Measurements from ENCODE around the gene SLC4A4.

Gene SLC4A4

GRCh38 chr4:71498625-71499024 is 159.8 kb downstream of the SLC4A4 start:
- H3K27me3 ChIP-seq (ENCODE audit: insufficient read depth, low read length): no peaks in the 10 kb centered on the region
- no peak overlapping the region for H3K9ac ChIP-seq (ENCODE audit: low read length)
- no peak overlapping the region for H2AFZ ChIP-seq (ENCODE audit: low read length)
- H3K36me3 ChIP-seq (ENCODE audit: insufficient read depth, low read length): no peaks in the 10 kb centered on the region
- H3K9me2 ChIP-seq (ENCODE audit: low read depth, low read length): no peaks in the 10 kb centered on the region
- H3K4me3 ChIP-seq (ENCODE audit: low read depth, low read length, poor library complexity, severe bottlenecking): no peak overlapping the region
- TF ChIP-seq CTCF (IDR thresholded peaks at IDR 0.05; ENCODE audit: low read length) (no peak), EZH2 (IDR thresholded peaks at IDR 0.05; ENCODE audit: borderline replicate concordance, low read length) (no peak)
- no peaks in the 10 kb centered on the region for H3K9me3 ChIP-seq (ENCODE audit: low read length)
- H3K4me1 ChIP-seq (ENCODE audit: insufficient read depth, low read length, severe bottlenecking): no peaks in the 10 kb centered on the region
- no peak overlapping the region for H3K27ac ChIP-seq (ENCODE audit: low read depth, low read length, poor library complexity, severe bottlenecking)
- H3K79me2 ChIP-seq (ENCODE audit: insufficient read depth, low read length): no peaks in the 10 kb centered on the region
- H3F3A ChIP-seq (ENCODE audit: insufficient read depth, low read length): no peaks in the 10 kb centered on the region
- no peak overlapping the region for H3K4me2 ChIP-seq (ENCODE audit: low read length)
- H4K20me1 ChIP-seq (ENCODE audit: insufficient read depth, low read length): no peaks in the 10 kb centered on the region

- H3K9ac ChIP-seq (ENCODE audit: low read length): no peak overlapping the region
- TF ChIP-seq CTCF (IDR thresholded peaks at IDR 0.05; ENCODE audit: low read length) (no peak), EZH2 (IDR thresholded peaks at IDR 0.05; ENCODE audit: borderline replicate concordance, low read length) (no peak)
- H3K79me2 ChIP-seq (ENCODE audit: insufficient read depth, low read length): no peaks in the 10 kb centered on the region
- H3K9me2 ChIP-seq (ENCODE audit: low read depth, low read length): no peaks in the 10 kb centered on the region
- H3K4me3 ChIP-seq (ENCODE audit: low read depth, low read length, poor library complexity, severe bottlenecking): no peak overlapping the region
- no peaks in the 10 kb centered on the region for H3K4me1 ChIP-seq (ENCODE audit: insufficient read depth, low read length, severe bottlenecking)
- H3K4me2 ChIP-seq (ENCODE audit: low read length): no peak overlapping the region
- H4K20me1 ChIP-seq (ENCODE audit: insufficient read depth, low read length): no peaks in the 10 kb centered on the region
- H3K36me3 ChIP-seq (ENCODE audit: insufficient read depth, low read length): no peaks in the 10 kb centered on the region
- H3K27me3 ChIP-seq (ENCODE audit: insufficient read depth, low read length): no peaks in the 10 kb centered on the region
- no peak overlapping the region for H3K27ac ChIP-seq (ENCODE audit: low read depth, low read length, poor library complexity, severe bottlenecking)
- no peak overlapping the region for H2AFZ ChIP-seq (ENCODE audit: low read length)
- no peaks in the 10 kb centered on the region for H3F3A ChIP-seq (ENCODE audit: insufficient read depth, low read length)
- H3K9me3 ChIP-seq (ENCODE audit: low read length): no peaks in the 10 kb centered on the region
Observed at GRCh38 chr4:71501992-71502391, 163.2 kb downstream of the SLC4A4 start.

GRCh38 chr4:71518283-71518989 is 179.6 kb downstream of the SLC4A4 start:
- Histone ChIP-seq H3K27me3 (ENCODE audit: insufficient read depth, low read length) (no peaks in the 10 kb centered on the region), H4K20me1 (ENCODE audit: insufficient read depth, low read length) (no peaks in the 10 kb centered on the region), H2AFZ (ENCODE audit: low read length) (no peak overlapping the region), H3K9ac (ENCODE audit: low read length) (no peak overlapping the region), H3F3A (ENCODE audit: insufficient read depth, low read length) (no peaks in the 10 kb centered on the region), H3K79me2 (ENCODE audit: insufficient read depth, low read length) (no peaks in the 10 kb centered on the region), H3K4me3 (ENCODE audit: low read depth, low read length, poor library complexity, severe bottlenecking) (no peak overlapping the region), H3K9me3 (ENCODE audit: low read length) (no peaks in the 10 kb centered on the region), H3K9me2 (ENCODE audit: low read depth, low read length) (no peaks in the 10 kb centered on the region), H3K36me3 (ENCODE audit: insufficient read depth, low read length) (no peaks in the 10 kb centered on the region), H3K4me1 (ENCODE audit: insufficient read depth, low read length, severe bottlenecking) (no peaks in the 10 kb centered on the region), H3K27ac (ENCODE audit: low read depth, low read length, poor library complexity, severe bottlenecking) (no peak overlapping the region), H3K4me2 (ENCODE audit: low read length) (no peak overlapping the region)
- TF ChIP-seq EZH2 (IDR thresholded peaks at IDR 0.05; ENCODE audit: borderline replicate concordance, low read length): no peak
- no peak for TF ChIP-seq CTCF (IDR thresholded peaks at IDR 0.05; ENCODE audit: low read length)
